IMR-90 (cell line): Measurements from ENCODE around the gene PTPRU. TPM values are rescaled to one million over a fixed set of nuclear protein-coding genes. Genes with fewer than 3 reads are reported as not detected.

ENCODE experiments used
- ATAC-seq: fragments of 200-7000 bp; cut with Tn5 transposase; 2 replicates; pipeline ENCODE4 v1.9.1; 2020; ENCODE audit warnings: low read depth, mild to moderate bottlenecking, moderate library complexity
- BruUV-seq: library from RNA; stranded (reverse); fragments of 400-500 nt; replicated peaks from 2 replicates; lab custom pipeline; 2021; lab: Mats Ljungman, UMichigan
- CTCF ChIA-PET: fragments of 300-600 bp; formaldehyde crosslinking; extraction: SDS; loops from one replicate; lab custom pipeline; 2021; ENCODE audit warnings: antibody characterized with exemption; lab: Yijun Ruan, JAX
- POLR2A ChIA-PET: fragments of 300-600 bp; sonication (Branson Sonifier 250); formaldehyde crosslinking; loops from one replicate; lab custom pipeline; 2022; ENCODE audit warnings: antibody characterized with exemption; ENCODE audit not compliant: unreplicated experiment; lab: Charles Lee
- DNase-seq: peaks from one replicate; pipeline ENCODE4 v3.0.0; 2013
- H2AFZ ChIP-seq: replicated peaks from 2 replicates; pipeline ENCODE3; 2013; ENCODE audit warnings: low read length, mild to moderate bottlenecking; ENCODE audit not compliant: poor library complexity
- H2AK5ac ChIP-seq: 2 replicates; pipeline ENCODE4 v1.6.1; 2013; ENCODE audit warnings: low read depth, low read length, inconsistent platforms
- H2AK9ac ChIP-seq: replicated peaks from 2 replicates; pipeline ENCODE3; 2013; ENCODE audit warnings: mild to moderate bottlenecking, low read depth, low read length, moderate library complexity; ENCODE audit not compliant: poor library complexity
- H2BK120ac ChIP-seq: 2 replicates; pipeline ENCODE4 v1.6.1; 2013; ENCODE audit warnings: low read depth, low read length, inconsistent platforms
- H2BK15ac ChIP-seq: 3 replicates; pipeline ENCODE4 v1.6.1; 2013; ENCODE audit warnings: low read depth, low read length, inconsistent platforms
- H2BK20ac ChIP-seq: 2 replicates; pipeline ENCODE4 v1.6.1; 2013; ENCODE audit warnings: low read depth, mild to moderate bottlenecking, inconsistent platforms, low read length, moderate library complexity
- H2BK5ac ChIP-seq: 2 replicates; pipeline ENCODE4 v1.6.1; 2013; ENCODE audit warnings: mild to moderate bottlenecking, low read depth, low read length, inconsistent platforms; ENCODE audit not compliant: poor library complexity, severe bottlenecking
- H3K14ac ChIP-seq: replicated peaks from 2 replicates; pipeline ENCODE4 v1.6.1; 2013; ENCODE audit warnings: low read depth, low read length, inconsistent platforms
- H3K18ac ChIP-seq: 2 replicates; pipeline ENCODE4 v1.6.1; 2013; ENCODE audit warnings: low read depth, low read length, control low read depth
- H3K23ac ChIP-seq: 2 replicates; pipeline ENCODE4 v1.6.1; 2013; ENCODE audit warnings: low read depth, low read length, inconsistent platforms
- H3K27ac ChIP-seq: 2 replicates; pipeline ENCODE4 v1.5.1; 2013; ENCODE audit warnings: mild to moderate bottlenecking, control low read depth, low read length; ENCODE audit not compliant: insufficient read depth
- H3K27me3 ChIP-seq: 2 replicates; pipeline ENCODE4 v1.6.1; 2013; ENCODE audit warnings: low read length; ENCODE audit not compliant: control insufficient read depth, insufficient read depth
- H3K36me3 ChIP-seq: 2 replicates; pipeline ENCODE4 v1.6.1; 2013; ENCODE audit warnings: low read length, mixed read lengths; ENCODE audit not compliant: control insufficient read depth, insufficient read depth
- H3K4ac ChIP-seq: 2 replicates; pipeline ENCODE4 v1.6.1; 2013; ENCODE audit warnings: low read depth, low read length, inconsistent platforms
- H3K4me1 ChIP-seq: 2 replicates; pipeline ENCODE4 v1.6.1; 2013; ENCODE audit warnings: low read length, mixed read lengths; ENCODE audit not compliant: control insufficient read depth, insufficient read depth
- H3K4me2 ChIP-seq: 2 replicates; pipeline ENCODE4 v1.6.1; 2013; ENCODE audit warnings: low read depth, mild to moderate bottlenecking, control low read depth, low read length, moderate library complexity
- H3K4me3 ChIP-seq: 2 replicates; pipeline ENCODE4 v1.5.1; 2013; ENCODE audit warnings: low read depth, mild to moderate bottlenecking, control low read depth, low read length, moderate library complexity; ENCODE audit not compliant: insufficient read depth
- H3K56ac ChIP-seq: 2 replicates; pipeline ENCODE4 v1.6.1; 2013; ENCODE audit warnings: low read length, inconsistent platforms; ENCODE audit not compliant: insufficient read depth; ENCODE audit errors: extremely low read depth
- H3K79me1 ChIP-seq, 2 experiments: 2 replicates each; pipeline ENCODE4 v1.6.1; 2013; ENCODE audit warnings: low read length in 2 of 2, inconsistent platforms in 1 of 2, low read depth in 1 of 2
- H3K9ac ChIP-seq: 2 replicates; pipeline ENCODE4 v1.6.1; 2013; ENCODE audit warnings: low read depth, low read length, control low read depth
- H3K9me1 ChIP-seq: 2 replicates; pipeline ENCODE4 v1.6.1; 2013; ENCODE audit warnings: low read length, inconsistent platforms; ENCODE audit not compliant: insufficient read depth
- H3K9me3 ChIP-seq: 2 replicates; pipeline ENCODE4 v1.6.1; 2013; ENCODE audit warnings: low read length; ENCODE audit not compliant: control insufficient read depth, insufficient read depth
- H4K20me1 ChIP-seq: 2 replicates; pipeline ENCODE4 v1.6.1; 2013; ENCODE audit warnings: low read length, inconsistent platforms; ENCODE audit not compliant: insufficient read depth
- H4K5ac ChIP-seq: 2 replicates; pipeline ENCODE4 v1.6.1; 2013; ENCODE audit warnings: mild to moderate bottlenecking, low read depth, low read length, control low read depth
- H4K8ac ChIP-seq, 2 experiments: 2 replicates each; pipeline ENCODE4 v1.6.1; 2013; ENCODE audit warnings: low read depth in 2 of 2, low read length in 2 of 2, control low read depth in 1 of 2, inconsistent platforms in 1 of 2
- H4K91ac ChIP-seq: 2 replicates; pipeline ENCODE4 v1.6.1; 2013; ENCODE audit warnings: low read depth, low read length, inconsistent platforms; ENCODE audit not compliant: insufficient read depth
- CEBPB ChIP-seq: IDR thresholded peaks from 2 replicates; pipeline ENCODE4 v1.6.1; 2012; ENCODE audit warnings: low read depth, low read length, improper control_type of control experiment
- MAFK ChIP-seq: IDR thresholded peaks from 2 replicates; pipeline ENCODE4 v1.6.1; 2012; ENCODE audit warnings: low read depth, low read length, improper control_type of control experiment
- MAZ ChIP-seq: IDR thresholded peaks from 2 replicates; pipeline ENCODE4 v1.6.1; 2012; ENCODE audit warnings: low read depth, mild to moderate bottlenecking, low read length, improper control_type of control experiment, moderate library complexity, borderline replicate concordance
- WGBS, 2 experiments: methylation state at CpG; one replicate each; pipeline versions ENCODE4 v1.1.5 to v1.1.7; 2013; ENCODE audit warnings: missing lambda C conversion rate in 2 of 2; ENCODE audit not compliant: insufficient read length in 1 of 2; ENCODE audit errors: extremely low coverage in 2 of 2; 5-methylcytosine and 5-hydroxymethylcytosine counted together
- dilution Hi-C: fragments of 300-500 bp; cut with HindIII; formaldehyde crosslinking; loops from one replicate; pipeline ENCODE4 v1.14.3; 2018; ENCODE audit warnings: low sequenced_read_pairs; ENCODE audit not compliant: unreplicated experiment
- in situ Hi-C: fragments of 300-500 bp; cut with MboI; formaldehyde crosslinking; loops from 3 replicates; pipeline ENCODE4 v1.14.3; 2019; ENCODE audit warnings: low sequenced_read_pairs, inconsistent platforms, mixed read lengths
- intact Hi-C: fragments of 100-400 bp; cut with micrococcal nuclease; formaldehyde crosslinking; loops from 2 replicates; pipeline ENCODE4 v1.10.0; 2022
- polyA plus RNA-seq, 3 experiments: library from polyadenylated mRNA; depleted of rRNA; stranded (reverse); fragments of >200 nt; gene quantifications; 2 replicates each; pipeline ENCODE4 v1.2.3, GENCODE V29; 2012; ENCODE audit warnings: low replicate concordance in 1 of 3
- total RNA-seq: library from RNA; depleted of rRNA; stranded (reverse); fragments of >200 nt; gene quantifications from 2 replicates; pipeline ENCODE4 v1.2.3, GENCODE V29; 2012
- TF ChIP-seq, protein P1 (sequence below): fragments of 150-350 bp; IDR thresholded peaks from 2 replicates; pipeline ENCODE4 v1.6.1; 2016; ENCODE audit warnings: low read depth, mild to moderate bottlenecking, low read length, moderate library complexity, borderline replicate concordance

Gene PTPRU
- total and polyA plus RNA-seq, 2 of the 4 experiments (the other 2 are of a cell fraction) = 7.0 to 10.7 TPM

DNA sequence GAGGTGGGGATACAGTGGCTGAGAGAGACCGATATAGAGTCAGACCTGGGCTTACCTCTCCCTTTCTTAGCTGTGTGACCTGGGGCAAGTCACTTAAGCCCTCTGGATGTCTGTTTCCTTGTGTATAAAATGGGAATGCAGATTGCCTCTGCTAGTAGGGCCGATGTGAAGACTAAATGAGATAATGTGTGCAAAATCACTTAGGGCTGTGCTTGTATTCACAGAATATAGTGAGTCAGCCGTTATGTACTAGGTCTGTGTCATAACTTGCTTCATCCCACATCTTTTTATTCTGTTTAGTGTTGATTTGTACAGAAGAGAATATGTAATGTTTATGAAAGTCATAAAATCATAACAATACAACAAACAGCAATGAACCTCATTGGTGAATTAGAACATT lies 56.0 kb downstream of the PTPRU start:
- no CpG with 5 or more reads among the region's 3 CpGs for WGBS, 2 experiments
- intact Hi-C loops (no loop called here), in situ Hi-C loops (no loop called here), dilution Hi-C loops (no loop called here)
- Histone ChIP-seq H2AK5ac (no peak overlapping the region), H3K23ac (no peak overlapping the region), H3K4me3 (no peak overlapping the region), H3K4ac (no peak overlapping the region), H3K9me3 (no peaks in the 10 kb centered on the region), H3K79me1 (no peaks in the 10 kb centered on the region), H2BK15ac (no peak overlapping the region), H2BK120ac (no peak overlapping the region), H4K20me1 (no peaks in the 10 kb centered on the region), H4K8ac (no peak overlapping the region), H2AK9ac (no peak overlapping the region), H3K9ac (no peak overlapping the region), H2AFZ (no peak overlapping the region), H3K14ac (no peak overlapping the region), H3K27ac (no peak overlapping the region), H3K9me1 (peaks cover under 1% of the 10 kb centered on the region; the same call in 1 of the 2 replicates), H2BK5ac (no peak overlapping the region), H3K4me1 (peaks cover 7% of the 10 kb centered on the region), H3K4me2 (no peak overlapping the region), H3K56ac (no peak overlapping the region), H4K5ac (no peak overlapping the region), H4K91ac (no peak overlapping the region), H3K27me3 (no peaks in the 10 kb centered on the region), H3K36me3 (no peaks in the 10 kb centered on the region), H2BK20ac (no peak overlapping the region), H3K18ac (no peak overlapping the region)
- DNase-seq (peak; percentile 27), ATAC-seq (peak; percentile 63)
- POLR2A ChIA-PET = no interaction called here
- no TSS peak for BruUV-seq
- CTCF ChIA-PET = no interaction called here
- peak; percentile 38; the same call in 1 of the 2 replicates for TF ChIP-seq CEBPB
- no peak for TF ChIP-seq MAFK
- no peak for TF ChIP-seq MAZ
- TF ChIP-seq, protein P1, sequence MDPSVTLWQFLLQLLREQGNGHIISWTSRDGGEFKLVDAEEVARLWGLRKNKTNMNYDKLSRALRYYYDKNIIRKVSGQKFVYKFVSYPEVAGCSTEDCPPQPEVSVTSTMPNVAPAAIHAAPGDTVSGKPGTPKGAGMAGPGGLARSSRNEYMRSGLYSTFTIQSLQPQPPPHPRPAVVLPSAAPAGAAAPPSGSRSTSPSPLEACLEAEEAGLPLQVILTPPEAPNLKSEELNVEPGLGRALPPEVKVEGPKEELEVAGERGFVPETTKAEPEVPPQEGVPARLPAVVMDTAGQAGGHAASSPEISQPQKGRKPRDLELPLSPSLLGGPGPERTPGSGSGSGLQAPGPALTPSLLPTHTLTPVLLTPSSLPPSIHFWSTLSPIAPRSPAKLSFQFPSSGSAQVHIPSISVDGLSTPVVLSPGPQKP = no peak
